Kidney epithelial cell (primary cell): ENCODE data around the gene NRDC. TPM values are rescaled to one million over a fixed set of nuclear protein-coding genes. Genes with fewer than 3 reads are reported as not detected.

ENCODE experiments used
- DNase-seq: peaks from one replicate; pipeline ENCODE4 v3.0.0-alpha.2; 2010; ENCODE audit warnings: low read depth
- H3K27me3 ChIP-seq: 2 replicates; pipeline ENCODE4 v1.6.0; 2011; ENCODE audit warnings: low read length; ENCODE audit not compliant: control insufficient read depth, insufficient read depth
- H3K36me3 ChIP-seq: 2 replicates; pipeline ENCODE4 v1.5.1; 2011; ENCODE audit warnings: low read length; ENCODE audit not compliant: control insufficient read depth, insufficient read depth
- H3K4me3 ChIP-seq: 2 replicates; pipeline ENCODE4 v1.5.1; 2011; ENCODE audit warnings: low read depth, mild to moderate bottlenecking, control low read depth, low read length
- CTCF ChIP-seq: IDR thresholded peaks from 2 replicates; pipeline ENCODE4 v1.5.1; 2011; ENCODE audit warnings: mild to moderate bottlenecking, moderate library complexity, low read length, control low read depth, inconsistent platforms; ENCODE audit not compliant: insufficient read depth, poor library complexity, severe bottlenecking
- total RNA-seq: library from RNA; depleted of rRNA; stranded (reverse); fragments of >200 nt; gene quantifications from 2 replicates; pipeline ENCODE4 v1.2.3, GENCODE V29; 2015

Gene NRDC
- total RNA-seq, 1 donor from 2014 or later, result 62.2 TPM

GRCh38 chr1:51794868-51795267 lies 83.7 kb downstream of the NRDC start:
- Histone ChIP-seq H3K4me3 (no peak overlapping the region), H3K27me3 (no peaks in the 10 kb centered on the region), H3K36me3 (peaks cover 2% of the 10 kb centered on the region)
- no peak for TF ChIP-seq CTCF
- no peak for DNase-seq

- peaks cover 2% of the 10 kb centered on the region for H3K36me3 ChIP-seq
- no peak overlapping the region for H3K4me3 ChIP-seq
- DNase-seq, result no peak
- TF ChIP-seq CTCF, result no peak
- no peaks in the 10 kb centered on the region for H3K27me3 ChIP-seq
Measured at GRCh38 chr1:51794260-51794659, 84.3 kb downstream of the NRDC start.

GRCh38 chr1:51792864-51793263 lies 85.7 kb downstream of the NRDC start:
- no peak for TF ChIP-seq CTCF
- Histone ChIP-seq H3K4me3 (no peak overlapping the region), H3K36me3 (peaks cover 2% of the 10 kb centered on the region), H3K27me3 (no peaks in the 10 kb centered on the region)
- DNase-seq, result peak; percentile 35

GRCh38 chr1:51791888-51792287 lies 86.6 kb downstream of the NRDC start:
- H3K36me3 ChIP-seq, result peaks cover 2% of the 10 kb centered on the region
- TF ChIP-seq CTCF, result no peak
- DNase-seq, result no peak
- H3K27me3 ChIP-seq, result no peaks in the 10 kb centered on the region
- H3K4me3 ChIP-seq, result no peak overlapping the region

GRCh38 chr1:51790385-51790784 lies 88.1 kb downstream of the NRDC start:
- Histone ChIP-seq H3K4me3 (no peak overlapping the region), H3K27me3 (no peaks in the 10 kb centered on the region), H3K36me3 (peaks cover 2% of the 10 kb centered on the region)
- DNase-seq, result no peak
- TF ChIP-seq CTCF, result no peak

GRCh38 chr1:51789342-51789741 lies 89.2 kb downstream of the NRDC start:
- DNase-seq, result no peak
- Histone ChIP-seq H3K27me3 (no peaks in the 10 kb centered on the region), H3K36me3 (peaks cover 3% of the 10 kb centered on the region), H3K4me3 (no peak overlapping the region)
- no peak for TF ChIP-seq CTCF
